Measurements from ENCODE around the gene FRMD7. TPM values are rescaled to one million over a fixed set of nuclear protein-coding genes. Genes with fewer than 3 reads are reported as not detected.

The FRMD7 gene
- total RNA-seq, 2 donors from 2014 or later = not detected

- H3K9me3 ChIP-seq (ENCODE audit: control insufficient read depth, low read length) = no peaks in the 10 kb centered on the region
- 87 to 92% methylated on average over 3 to 4 of the region's 4 CpGs for WGBS, 2 experiments (ENCODE audit: insufficient coverage in 1 of 2, insufficient read length in 1 of 2)
- H3K27ac Mint-ChIP-seq = peak overlapping the region; percentile 32
- TF ChIP-seq CTCF (conservative IDR thresholded peaks at IDR 0.05) = no peak
- H3K4me1 Mint-ChIP-seq = peaks cover 54% of the 10 kb centered on the region
- no peaks in the 10 kb centered on the region for H3K27me3 ChIP-seq (ENCODE audit: control insufficient read depth, insufficient read depth, low read length, poor library complexity, severe bottlenecking)
- H3K9me3 Mint-ChIP-seq = no peaks in the 10 kb centered on the region
- H3K4me3 Mint-ChIP-seq = no peak overlapping the region
- H3K36me3 Mint-ChIP-seq (ENCODE audit: low read depth) = peaks cover 2% of the 10 kb centered on the region
- H3K36me3 ChIP-seq (ENCODE audit: control insufficient read depth, insufficient read depth, low read length) = peaks cover under 1% of the 10 kb centered on the region
- no peak overlapping the region for H3K9ac ChIP-seq (ENCODE audit: extremely low read depth, low read length, poor library complexity, severe bottlenecking)
- no peak overlapping the region for H3K4me3 ChIP-seq (ENCODE audit: low read length)
- H3K27ac ChIP-seq (ENCODE audit: low read depth, low read length) = no peak overlapping the region
- H3K4me1 ChIP-seq (ENCODE audit: control insufficient read depth, insufficient read depth, low read length) = peaks cover 16% of the 10 kb centered on the region
- no peak for DNase-seq
- no peaks in the 10 kb centered on the region for H3K27me3 Mint-ChIP-seq (ENCODE audit: insufficient read depth)
Observed at GRCh38 chrX:132044953-132045352, 82.9 kb downstream of the FRMD7 start.

GRCh38 chrX:132043977-132044376 is 83.8 kb downstream of the FRMD7 start:
- Histone ChIP-seq H3K27ac (ENCODE audit: low read depth, low read length) (no peak overlapping the region), H3K9me3 (ENCODE audit: control insufficient read depth, low read length) (no peaks in the 10 kb centered on the region), H3K4me3 (ENCODE audit: low read length) (no peak overlapping the region), H3K9ac (ENCODE audit: extremely low read depth, low read length, poor library complexity, severe bottlenecking) (no peak overlapping the region), H3K4me1 (ENCODE audit: control insufficient read depth, insufficient read depth, low read length) (peaks cover 16% of the 10 kb centered on the region), H3K27me3 (ENCODE audit: control insufficient read depth, insufficient read depth, low read length, poor library complexity, severe bottlenecking) (no peaks in the 10 kb centered on the region), H3K36me3 (ENCODE audit: control insufficient read depth, insufficient read depth, low read length) (no peaks in the 10 kb centered on the region)
- no peak for DNase-seq
- Mint-ChIP-seq H3K4me3 (no peak overlapping the region), H3K4me1 (peaks cover 61% of the 10 kb centered on the region), H3K27ac (peak overlapping the region; percentile 33), H3K9me3 (no peaks in the 10 kb centered on the region), H3K27me3 (ENCODE audit: insufficient read depth) (no peaks in the 10 kb centered on the region), H3K36me3 (ENCODE audit: low read depth) (no peaks in the 10 kb centered on the region)
- TF ChIP-seq CTCF (conservative IDR thresholded peaks at IDR 0.05) = peak; percentile 45
- WGBS, 2 experiments (ENCODE audit: insufficient coverage in 1 of 2, insufficient read length in 1 of 2) = 67 to 87% methylated on average over 1 to 2 of the region's 2 CpGs

GRCh38 chrX:132041015-132041414 is 86.8 kb downstream of the FRMD7 start:
- peak overlapping the region; percentile 57 for H3K27ac Mint-ChIP-seq
- H3K4me3 Mint-ChIP-seq = no peak overlapping the region
- no peak overlapping the region for H3K9ac ChIP-seq (ENCODE audit: extremely low read depth, low read length, poor library complexity, severe bottlenecking)
- peaks cover 77% of the 10 kb centered on the region for H3K4me1 Mint-ChIP-seq
- TF ChIP-seq CTCF (conservative IDR thresholded peaks at IDR 0.05) = no peak
- WGBS, 2 experiments (ENCODE audit: insufficient coverage in 1 of 2, insufficient read length in 1 of 2) = 61 to 75% methylated on average over 2 to 4 of the region's 4 CpGs
- H3K4me1 ChIP-seq (ENCODE audit: control insufficient read depth, insufficient read depth, low read length) = peaks cover 16% of the 10 kb centered on the region
- no peaks in the 10 kb centered on the region for H3K9me3 ChIP-seq (ENCODE audit: control insufficient read depth, low read length)
- H3K36me3 ChIP-seq (ENCODE audit: control insufficient read depth, insufficient read depth, low read length) = no peaks in the 10 kb centered on the region
- no peaks in the 10 kb centered on the region for H3K27me3 Mint-ChIP-seq (ENCODE audit: insufficient read depth)
- DNase-seq = no peak
- no peak overlapping the region for H3K27ac ChIP-seq (ENCODE audit: low read depth, low read length)
- no peaks in the 10 kb centered on the region for H3K27me3 ChIP-seq (ENCODE audit: control insufficient read depth, insufficient read depth, low read length, poor library complexity, severe bottlenecking)
- H3K4me3 ChIP-seq (ENCODE audit: low read length) = peak overlapping the region; percentile 29
- no peaks in the 10 kb centered on the region for H3K9me3 Mint-ChIP-seq
- H3K36me3 Mint-ChIP-seq (ENCODE audit: low read depth) = no peaks in the 10 kb centered on the region
